Renal pelvis (tissue), 4 donors: ENCODE measurements around the gene APIP. TPM values are rescaled to one million over a fixed set of nuclear protein-coding genes. Genes with fewer than 3 reads are reported as not detected.

Experiments
- DNase-seq: peaks from one replicate; pipeline ENCODE4 v3.0.0-alpha.2; 2013
- polyA plus RNA-seq, 3 donors: library from polyadenylated mRNA; unstranded; fragments of 120-200 nt; gene quantifications; one replicate each; pipeline ENCODE4 v1.2.1, GENCODE V29; 2013; ENCODE audit not compliant: insufficient read length in 3 of 3

Gene APIP
- polyA plus RNA-seq, 3 donors: 28.2 to 45.6 (median 41.6) TPM

GRCh38 chr11:34850334-34850733, 65.8 kb downstream of the APIP start:
- DNase-seq: no peak

- DNase-seq: no peak
Observed at GRCh38 chr11:34846467-34846866, 69.7 kb downstream of the APIP start.

GRCh38 chr11:34844463-34845112, 71.6 kb downstream of the APIP start:
- DNase-seq: no peak

GRCh38 chr11:34843271-34843670, 72.9 kb downstream of the APIP start:
- no peak for DNase-seq

- DNase-seq: no peak
Observed at GRCh38 chr11:34840736-34841386, 75.3 kb downstream of the APIP start.

- DNase-seq: no peak
Observed at GRCh38 chr11:34839969-34840368, 76.2 kb downstream of the APIP start.

- DNase-seq: no peak
Observed at GRCh38 chr11:34836958-34837856, 79.0 kb downstream of the APIP start.

DNA sequence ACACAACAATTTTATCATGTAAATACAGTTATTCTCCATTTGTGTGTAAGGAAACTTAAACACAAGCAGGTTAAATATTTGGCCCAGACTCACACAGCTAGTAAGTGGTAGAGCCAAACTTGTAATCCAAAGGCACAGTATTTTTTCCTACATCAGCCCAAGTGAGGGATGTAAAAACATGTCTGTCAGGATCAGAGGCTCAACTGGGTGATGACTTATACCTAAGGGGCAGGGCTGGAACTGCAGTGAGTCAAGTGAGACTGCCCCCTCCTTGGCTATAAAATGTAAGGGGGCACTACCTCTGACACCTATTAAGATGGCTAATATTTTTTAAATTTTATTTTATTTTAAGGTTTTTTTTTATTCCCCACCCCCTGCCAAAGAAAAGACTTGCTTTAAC, 82.6 kb downstream of the APIP start:
- DNase-seq: no peak

Other genes starting within 250 kb of the APIP start
- gene PDHX, start 239 bp upstream of the APIP start, polyA plus RNA-seq: 10 to 100 TPM; 36.5 to 37.2 (median 37.2) TPM
- 10 to 100 TPM in 1 of 3 donors, 1 to 10 TPM in 2; 8.8 to 11.2 (median 9.4) TPM for gene CD44, start 222.8 kb upstream of the APIP start, polyA plus RNA-seq